ENCODE results near the gene TMEM150A.

The TMEM150A gene

DNA sequence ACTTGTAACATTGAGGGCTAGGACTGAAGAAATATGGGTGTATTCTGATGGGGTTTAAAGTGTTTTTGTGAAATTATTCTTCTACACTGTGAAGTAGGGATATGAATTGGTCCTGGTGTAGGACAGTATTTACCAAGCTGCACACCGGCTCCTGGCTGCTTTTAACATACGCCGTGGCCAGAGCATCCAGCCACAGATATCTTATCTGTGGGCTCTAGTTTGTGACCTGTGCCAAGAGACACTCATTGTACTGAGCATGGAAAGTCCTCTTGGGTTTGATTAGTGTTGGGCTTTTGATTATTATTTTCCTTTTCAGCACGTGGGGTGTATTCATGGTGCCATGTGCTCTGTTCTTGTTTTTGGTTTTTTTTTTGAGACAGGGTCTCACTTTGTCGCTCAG, 21.5 kb upstream of the TMEM150A start:
- TF ChIP-seq, protein P1, sequence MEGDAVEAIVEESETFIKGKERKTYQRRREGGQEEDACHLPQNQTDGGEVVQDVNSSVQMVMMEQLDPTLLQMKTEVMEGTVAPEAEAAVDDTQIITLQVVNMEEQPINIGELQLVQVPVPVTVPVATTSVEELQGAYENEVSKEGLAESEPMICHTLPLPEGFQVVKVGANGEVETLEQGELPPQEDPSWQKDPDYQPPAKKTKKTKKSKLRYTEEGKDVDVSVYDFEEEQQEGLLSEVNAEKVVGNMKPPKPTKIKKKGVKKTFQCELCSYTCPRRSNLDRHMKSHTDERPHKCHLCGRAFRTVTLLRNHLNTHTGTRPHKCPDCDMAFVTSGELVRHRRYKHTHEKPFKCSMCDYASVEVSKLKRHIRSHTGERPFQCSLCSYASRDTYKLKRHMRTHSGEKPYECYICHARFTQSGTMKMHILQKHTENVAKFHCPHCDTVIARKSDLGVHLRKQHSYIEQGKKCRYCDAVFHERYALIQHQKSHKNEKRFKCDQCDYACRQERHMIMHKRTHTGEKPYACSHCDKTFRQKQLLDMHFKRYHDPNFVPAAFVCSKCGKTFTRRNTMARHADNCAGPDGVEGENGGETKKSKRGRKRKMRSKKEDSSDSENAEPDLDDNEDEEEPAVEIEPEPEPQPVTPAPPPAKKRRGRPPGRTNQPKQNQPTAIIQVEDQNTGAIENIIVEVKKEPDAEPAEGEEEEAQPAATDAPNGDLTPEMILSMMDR (IDR thresholded peaks at IDR 0.05) = no peak

DNA sequence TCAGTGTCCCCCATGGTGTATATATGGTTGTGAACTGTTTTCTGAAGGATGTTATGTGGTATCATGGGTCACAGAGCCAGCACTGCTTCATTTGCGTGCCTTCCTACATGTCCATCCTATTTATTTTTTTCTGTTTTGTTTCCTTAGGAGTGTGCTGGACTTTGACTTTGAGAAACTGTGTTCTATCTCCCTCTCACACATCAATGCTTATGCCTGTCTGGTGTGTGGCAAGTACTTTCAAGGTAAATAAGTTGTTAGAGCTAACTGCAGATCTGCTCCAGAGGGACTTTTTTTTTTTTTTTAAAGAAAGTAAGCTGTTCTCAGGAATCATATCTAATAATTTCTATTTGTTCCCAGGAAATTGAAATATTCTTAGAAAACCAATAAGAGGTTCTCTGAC, 18.8 kb upstream of the TMEM150A start:
- TF ChIP-seq, protein P1 (IDR thresholded peaks at IDR 0.05) = no peak

DNA sequence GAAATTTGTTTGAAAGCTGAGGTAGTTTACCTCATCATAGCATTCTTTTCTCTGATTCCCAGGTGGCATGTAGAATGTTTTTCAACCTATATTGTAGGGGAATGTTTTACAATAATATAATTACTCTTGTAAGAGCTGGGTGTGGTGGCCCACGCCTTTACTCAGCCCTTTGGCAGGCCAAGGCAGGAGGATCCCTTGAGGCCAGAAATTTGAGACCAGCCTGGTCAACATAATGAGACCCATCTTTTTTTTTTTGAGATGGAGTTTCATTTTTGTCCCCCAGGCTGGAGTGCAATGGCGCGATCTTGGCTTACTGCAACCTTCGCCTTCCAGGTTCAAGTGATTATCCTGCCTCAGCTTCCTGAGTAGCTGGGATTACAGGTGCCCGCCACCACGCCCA, 17.1 kb upstream of the TMEM150A start:
- TF ChIP-seq, protein P1 (IDR thresholded peaks at IDR 0.05) = no peak

DNA sequence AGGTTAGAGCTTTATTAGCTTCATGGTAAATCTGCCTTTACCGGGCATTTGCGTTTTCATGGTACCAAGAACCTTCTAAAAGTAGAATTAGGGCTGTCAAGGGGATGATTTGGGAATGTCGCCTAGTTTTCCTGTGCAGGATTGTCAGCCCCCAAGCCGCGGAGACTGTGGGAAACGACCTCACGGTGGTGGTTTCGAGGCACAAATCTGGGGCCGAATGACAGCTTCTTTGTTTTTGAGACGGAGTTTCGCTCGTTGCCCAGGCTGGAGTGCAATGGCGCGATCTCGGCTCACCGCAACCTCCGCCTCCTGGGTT, 12.9 kb upstream of the TMEM150A start:
- TF ChIP-seq, protein P1 (IDR thresholded peaks at IDR 0.05) = no peak

DNA sequence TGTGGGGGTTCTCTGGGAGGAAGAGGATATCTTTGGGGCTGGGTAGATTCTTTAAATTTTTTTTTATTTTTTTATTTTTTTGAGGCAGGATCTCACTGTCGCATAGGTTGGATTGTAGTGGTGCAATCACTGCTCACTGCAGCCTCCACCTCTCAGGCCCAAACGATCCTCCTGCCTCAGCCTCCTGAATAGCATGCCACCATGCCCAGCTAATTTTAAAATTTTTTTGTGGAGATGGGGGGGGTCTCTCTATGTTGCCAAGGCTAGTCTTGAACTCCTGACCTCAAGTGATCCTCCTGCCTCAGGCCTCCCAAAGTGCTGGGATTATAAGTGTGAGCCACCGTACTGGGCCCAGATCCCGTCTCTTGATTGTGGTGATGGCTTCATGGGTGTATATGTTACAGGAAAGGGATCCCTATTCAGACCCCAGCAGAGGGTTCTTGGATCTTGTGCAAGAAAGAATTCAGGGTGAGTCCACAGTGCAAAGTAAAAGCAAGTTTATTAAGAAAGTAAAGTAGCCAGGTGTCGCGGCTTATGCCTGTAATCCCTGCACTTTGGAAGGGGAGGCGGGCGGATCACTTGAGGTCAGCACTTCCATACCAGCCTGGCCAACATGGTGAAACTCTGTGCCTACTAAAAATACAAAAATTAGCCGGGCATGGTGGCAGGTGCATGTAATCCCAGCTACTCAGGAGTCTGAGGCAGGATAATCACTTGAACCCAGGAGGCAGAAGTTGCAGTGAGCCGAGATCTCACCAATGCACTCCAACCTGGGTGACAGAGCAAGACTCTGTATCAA, 11.4 kb upstream of the TMEM150A start:
- TF ChIP-seq, protein P1 (IDR thresholded peaks at IDR 0.05) = no peak

DNA sequence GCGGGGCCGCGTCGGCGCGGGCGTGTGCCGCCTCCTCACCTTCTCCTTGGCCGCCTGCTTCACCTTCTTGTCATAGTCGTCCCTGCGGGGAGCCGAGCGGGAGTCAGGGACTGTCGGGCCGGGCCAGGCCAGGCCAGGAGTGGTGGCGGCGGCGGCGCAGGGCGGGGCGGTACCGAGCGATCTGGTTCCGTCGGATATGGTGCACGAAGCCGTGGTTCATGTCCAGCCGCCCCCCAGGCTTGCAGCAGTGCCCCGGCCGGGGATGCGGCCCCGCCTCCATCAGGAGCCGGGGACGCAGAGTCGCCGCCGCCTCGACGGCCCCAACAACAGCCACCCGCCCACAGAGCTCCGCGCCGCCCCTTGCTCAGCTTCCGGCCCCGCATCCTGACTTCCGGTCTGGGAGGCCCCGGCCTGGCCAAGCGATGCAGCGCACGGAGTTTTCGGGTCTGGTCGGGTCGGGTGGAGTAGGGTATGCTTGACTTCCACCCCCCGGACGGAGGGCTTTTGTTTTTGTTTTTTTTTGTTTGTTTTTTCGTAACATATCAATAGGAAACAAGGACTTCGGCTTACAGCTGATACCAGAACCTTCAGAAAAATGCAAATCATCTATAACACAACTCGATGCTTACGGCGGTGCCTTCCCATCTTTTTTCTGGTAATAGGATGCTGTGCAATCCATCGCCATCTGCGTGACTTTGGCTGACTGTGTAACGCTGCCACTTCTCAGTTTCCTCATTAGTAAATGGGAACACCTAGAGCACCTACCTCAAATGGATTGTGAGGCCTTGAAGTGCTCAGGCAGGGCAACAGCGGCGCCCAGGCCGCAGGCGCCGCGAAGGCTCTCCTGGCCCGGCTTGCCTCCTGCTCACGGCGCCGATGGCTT, 9.4 kb upstream of the TMEM150A start, which contains the start of gene C2orf68:
Gene C2orf68, minus strand, starts transcription at position 362 of the 883 bp plus-strand sequence. Its CDS starts 82 bp downstream, at position 280.
- TF ChIP-seq, protein P1 (IDR thresholded peaks at IDR 0.05) = no peak

DNA sequence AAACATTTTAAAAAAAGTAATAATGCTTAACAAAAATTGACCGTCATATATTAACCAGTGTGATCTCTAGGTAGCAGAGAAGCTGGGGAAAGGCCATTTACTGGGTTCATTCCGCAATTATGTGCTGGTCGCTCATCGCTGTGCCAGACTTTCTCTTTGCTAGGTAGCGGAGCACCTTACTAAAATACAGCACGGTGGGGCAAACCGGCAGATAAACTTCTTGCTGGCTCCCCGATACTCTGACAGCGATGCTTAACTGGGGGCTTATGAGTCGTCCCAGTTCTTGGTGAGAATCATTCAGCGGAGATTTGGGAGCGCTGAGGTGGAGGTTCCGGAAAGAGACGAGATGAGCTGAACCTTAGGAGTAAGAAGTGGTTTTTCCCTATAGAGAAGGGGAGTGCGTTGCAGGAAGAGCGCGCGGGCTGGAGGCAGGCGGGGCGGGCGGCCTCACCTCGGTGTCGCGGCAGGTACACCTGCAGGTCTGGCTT, 8.8 kb upstream of the TMEM150A start:
- TF ChIP-seq, protein P1 (IDR thresholded peaks at IDR 0.05) = no peak
